Motor neuron (in vitro differentiated cells): ENCODE measurements around the gene PPP1R1B. TPM values are rescaled to one million over a fixed set of nuclear protein-coding genes. Genes with fewer than 3 reads are reported as not detected.

ENCODE experiments used
- ATAC-seq, 8 experiments: fragments of 200-7000 bp; cut with Tn5 transposase; replicated peaks in 6 of 8; 2 replicates each; pipeline ENCODE4 v1.8.0; 2021; ENCODE audit warnings: mild to moderate bottlenecking in 8 of 8, moderate library complexity in 8 of 8
- H3K27ac ChIP-seq, 2 donors: fragments of 250-450 bp; sonication (Bioruptor Pico); 2 replicates each; pipeline ENCODE4 v1.9.0; 2021; ENCODE audit warnings: antibody characterized with exemption in 2 of 2, mild to moderate bottlenecking in 2 of 2, moderate library complexity in 1 of 2
- H3K4me1 ChIP-seq, 2 donors: fragments of 250-450 bp; sonication (Bioruptor Pico); replicated peaks in 1 of 2; 2 replicates each; pipeline ENCODE4 v1.6.1; 2021; ENCODE audit warnings: antibody characterized with exemption in 2 of 2, mild to moderate bottlenecking in 2 of 2, moderate library complexity in 1 of 2
- H3K4me3 ChIP-seq, 5 donors: fragments of 250-450 bp; sonication (Bioruptor Pico); 2 replicates each; pipeline ENCODE4 v1.9.0; 2021; ENCODE audit warnings: antibody characterized with exemption in 5 of 5, mild to moderate bottlenecking in 5 of 5, moderate library complexity in 4 of 5
- WGBS, 10 experiments: fragments of 450-650 bp; shearing (Covaris generic); methylation state at CpG; one replicate each; pipeline ENCODE4 v1.0.0; 2022; 5-methylcytosine and 5-hydroxymethylcytosine counted together
- in situ Hi-C, 9 experiments: fragments of 400-800 bp; cut with MboI; loops; one replicate each; pipeline ENCODE4 v1.15.0; 2021; ENCODE audit warnings: low sequenced_read_pairs in 9 of 9, low pct_unique_long_range_greater_than_20kb in 2 of 9; ENCODE audit not compliant: unreplicated experiment in 9 of 9
- total RNA-seq, 8 experiments: library from RNA; unstranded; fragments of 300-600 nt; gene quantifications; 2 replicates each; pipeline versions ENCODE4 v1.2.3 to v1.2.4, GENCODE V29; 2022

PPP1R1B gene
- total RNA-seq, 8 experiments from 2014 or later = 0.38 to 7.8 (median 0.91) TPM

DNA sequence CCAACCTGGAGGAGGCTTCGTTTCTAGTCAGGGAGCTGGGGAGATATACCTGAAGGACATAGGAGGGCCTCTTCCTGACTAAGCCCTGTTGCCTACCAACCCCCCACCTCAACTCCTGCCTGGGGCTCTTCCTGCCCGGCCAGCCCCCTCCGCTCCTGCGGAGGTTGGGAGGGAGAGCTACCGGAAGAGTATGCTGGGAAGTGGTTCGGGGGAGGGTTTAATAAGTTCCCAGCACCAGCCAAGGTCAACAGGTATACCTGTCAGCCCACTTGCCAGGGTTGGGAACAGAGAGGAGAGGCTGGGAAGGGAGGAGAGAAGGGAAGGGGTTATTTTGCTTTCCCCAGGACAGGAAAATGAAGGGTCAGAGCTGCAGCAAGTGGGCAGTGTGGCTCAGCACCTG is 4.7 kb downstream of the PPP1R1B start:
- Histone ChIP-seq H3K4me1 (peaks cover 14 to 36% of the 10 kb centered on the region in 2 donors), H3K4me3 (no peak overlapping the region), H3K27ac (no peak overlapping the region)
- in situ Hi-C loops = no loop called here
- WGBS, 10 experiments = 0 to 35% (median 0%) methylated on average over 1 to 6 of the region's 6 CpGs; no CpG with 5 or more reads in 3 of the 10 experiments
- no peak for ATAC-seq

DNA sequence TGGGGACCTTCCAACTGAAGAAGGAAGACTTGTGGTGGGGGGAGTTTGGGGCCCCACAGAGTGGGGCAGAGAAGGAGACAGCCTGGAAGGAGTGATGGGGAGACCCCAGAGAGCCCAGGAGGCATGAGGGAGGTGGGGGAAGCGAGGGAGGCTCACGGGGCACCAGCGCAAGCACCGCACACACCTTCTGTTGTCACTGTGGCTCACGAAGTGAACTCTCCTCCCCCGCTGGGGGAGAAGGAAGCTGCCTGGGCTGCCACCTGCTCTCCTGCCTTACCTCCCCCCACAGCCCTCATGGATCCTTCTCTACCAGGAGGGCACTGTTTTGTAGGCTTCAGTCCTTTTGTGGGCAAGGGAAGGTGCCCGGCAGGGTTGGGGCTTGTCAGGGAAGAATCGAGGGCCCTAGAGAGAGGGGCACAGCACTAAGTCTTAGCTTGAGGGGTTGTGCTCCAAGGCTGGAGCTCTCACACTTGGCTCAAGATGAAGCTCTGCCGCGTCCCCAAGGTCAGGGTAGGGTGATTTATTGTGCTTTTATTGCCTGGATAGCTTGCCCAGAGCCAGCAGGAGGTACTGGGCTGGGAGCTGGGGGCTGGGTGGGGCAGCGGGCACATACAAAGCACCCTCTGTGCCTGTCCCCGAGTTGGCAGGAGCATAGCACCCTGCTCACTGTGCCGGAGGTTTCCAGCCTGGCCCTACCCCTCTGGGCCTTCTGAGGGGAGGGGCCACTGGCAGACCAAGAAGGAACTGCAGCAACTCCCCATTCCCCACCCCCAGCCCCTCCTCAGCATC is 5.6 kb downstream of the PPP1R1B start:
- H3K4me3 ChIP-seq = no peak overlapping the region
- no peak overlapping the region for H3K27ac ChIP-seq
- peaks cover 16 to 31% of the 10 kb centered on the region in 2 donors for H3K4me1 ChIP-seq
- WGBS, 10 experiments = 32 to 100% methylated on average over 1 to 3 of the region's 13 CpGs; no CpG with 5 or more reads in 8 of the 10 experiments
- no peak for ATAC-seq
- in situ Hi-C loops = no loop called here

DNA sequence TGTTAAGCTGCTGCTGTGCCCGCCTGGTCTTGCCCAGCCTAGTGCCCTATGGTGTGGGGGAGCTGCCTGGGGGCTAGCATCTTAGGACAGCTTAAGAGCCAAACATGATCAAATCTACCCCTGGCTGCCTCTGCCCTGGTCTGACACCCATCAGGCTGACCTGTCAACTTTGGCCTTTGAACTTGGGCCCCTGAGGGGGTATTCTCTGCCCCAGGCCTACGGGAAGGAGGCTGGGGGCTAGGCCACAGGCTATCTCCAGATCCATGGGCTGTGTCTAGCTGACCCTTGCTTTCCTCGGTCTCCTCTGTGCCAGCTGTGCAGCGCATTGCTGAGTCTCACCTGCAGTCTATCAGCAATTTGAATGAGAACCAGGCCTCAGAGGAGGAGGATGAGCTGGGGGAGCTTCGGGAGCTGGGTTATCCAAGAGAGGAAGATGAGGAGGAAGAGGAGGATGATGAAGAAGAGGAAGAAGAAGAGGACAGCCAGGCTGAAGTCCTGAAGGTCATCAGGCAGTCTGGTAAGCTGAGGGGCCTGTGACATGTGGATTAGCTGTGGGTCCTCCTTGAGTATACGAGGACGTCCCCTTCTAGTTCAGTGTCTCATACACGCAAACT is 6.9 kb downstream of the PPP1R1B start:
- H3K4me1 ChIP-seq = peaks cover 24 to 33% of the 10 kb centered on the region in 2 donors
- 61 to 100% (median 83%) methylated on average over 1 to 5 of the region's 8 CpGs; no CpG with 5 or more reads in 5 of the 10 experiments for WGBS, 10 experiments
- ATAC-seq = no peak
- in situ Hi-C loops = no loop called here
- H3K27ac ChIP-seq = no peak overlapping the region
- no peak overlapping the region for H3K4me3 ChIP-seq

DNA sequence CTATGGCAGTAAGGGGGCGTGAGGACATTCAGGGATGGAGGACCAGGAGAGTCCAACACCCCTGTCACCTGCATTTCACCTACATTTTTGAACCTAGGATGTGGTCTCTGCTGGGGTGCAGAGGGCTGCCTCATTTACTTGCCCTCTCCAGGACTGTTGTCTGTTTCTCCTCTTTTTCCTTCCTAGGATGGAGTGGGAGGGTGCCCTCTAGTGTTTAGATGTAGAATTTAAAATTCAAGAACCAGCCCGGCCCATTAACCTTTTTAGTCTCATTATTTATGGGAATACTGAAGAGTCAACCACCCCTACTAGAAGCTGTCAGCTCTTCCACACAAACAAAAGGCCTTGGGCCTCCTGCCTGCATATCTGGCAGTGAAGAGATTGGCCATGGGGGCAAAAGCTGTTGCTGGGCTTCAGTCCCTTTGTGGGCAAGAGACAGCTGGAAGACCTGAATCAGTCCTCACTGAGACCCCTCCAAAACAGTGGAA is 7.7 kb downstream of the PPP1R1B start:
- in situ Hi-C loops = no loop called here
- Histone ChIP-seq H3K27ac (no peak overlapping the region), H3K4me1 (peaks cover 26 to 33% of the 10 kb centered on the region in 2 donors), H3K4me3 (no peak overlapping the region)
- ATAC-seq = peak in 2 of 8 experiments; percentile 4 to 21
- 0 to 100% (median 80%) methylated on average over 1 of the region's 2 CpGs; no CpG with 5 or more reads in 7 of the 10 experiments for WGBS, 10 experiments

DNA sequence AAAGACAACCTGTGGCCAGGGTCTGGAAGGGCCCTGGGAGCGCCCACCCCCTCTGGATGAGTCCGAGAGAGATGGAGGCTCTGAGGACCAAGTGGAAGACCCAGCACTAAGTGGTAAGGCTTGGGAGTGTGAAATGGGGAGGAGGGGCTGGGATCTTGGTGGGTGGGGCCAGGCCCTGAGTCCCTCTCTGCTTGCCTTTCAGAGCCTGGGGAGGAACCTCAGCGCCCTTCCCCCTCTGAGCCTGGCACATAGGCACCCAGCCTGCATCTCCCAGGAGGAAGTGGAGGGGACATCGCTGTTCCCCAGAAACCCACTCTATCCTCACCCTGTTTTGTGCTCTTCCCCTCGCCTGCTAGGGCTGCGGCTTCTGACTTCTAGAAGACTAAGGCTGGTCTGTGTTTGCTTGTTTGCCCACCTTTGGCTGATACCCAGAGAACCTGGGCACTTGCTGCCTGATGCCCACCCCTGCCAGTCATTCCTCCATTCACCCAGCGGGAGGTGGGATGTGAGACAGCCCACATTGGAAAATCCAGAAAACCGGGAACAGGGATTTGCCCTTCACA is 8.9 kb downstream of the PPP1R1B start:
- no peak for ATAC-seq
- peaks cover 30 to 33% of the 10 kb centered on the region in 2 donors for H3K4me1 ChIP-seq

DNA sequence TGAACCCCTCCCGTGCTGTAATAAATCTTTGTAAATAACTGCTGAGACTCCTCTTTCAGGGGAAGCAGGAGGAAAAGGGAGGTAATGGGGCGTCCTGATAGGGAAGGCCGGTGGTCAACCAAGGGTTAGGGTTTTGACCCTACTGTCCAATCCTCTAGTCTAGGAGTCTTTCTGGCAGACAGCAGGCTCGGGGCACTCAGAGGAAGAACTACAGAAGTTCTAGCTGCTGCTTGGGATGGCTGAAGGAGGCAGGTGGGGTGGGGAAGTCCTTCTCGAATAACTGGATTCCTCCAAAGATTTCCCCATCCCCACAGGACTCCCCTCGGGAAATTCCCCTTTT is 9.8 kb downstream of the PPP1R1B start:
- Histone ChIP-seq H3K4me3 (peak overlapping the region; percentile 75 to 91 (median 76)), H3K27ac (peak overlapping the region; percentile 86 to 95), H3K4me1 (peaks cover 30 to 33% of the 10 kb centered on the region in 2 donors)
- in situ Hi-C loops = no loop called here
- 0 to 40% (median 0%) methylated on average over 1 to 2 of the region's 6 CpGs; no CpG with 5 or more reads in 6 of the 10 experiments for WGBS, 10 experiments
- ATAC-seq = peak in 3 of 8 experiments; percentile 3 to 6 (median 4)

More for the DNA sequence above, 8.9 kb downstream of the PPP1R1B start:
- in situ Hi-C loops = no loop called here
- Histone ChIP-seq H3K27ac (no peak overlapping the region), H3K4me3 (no peak overlapping the region)
- 50 to 100% (median 92%) methylated on average over 1 to 5 of the region's 8 CpGs; no CpG with 5 or more reads in 4 of the 10 experiments for WGBS, 10 experiments

DNA sequence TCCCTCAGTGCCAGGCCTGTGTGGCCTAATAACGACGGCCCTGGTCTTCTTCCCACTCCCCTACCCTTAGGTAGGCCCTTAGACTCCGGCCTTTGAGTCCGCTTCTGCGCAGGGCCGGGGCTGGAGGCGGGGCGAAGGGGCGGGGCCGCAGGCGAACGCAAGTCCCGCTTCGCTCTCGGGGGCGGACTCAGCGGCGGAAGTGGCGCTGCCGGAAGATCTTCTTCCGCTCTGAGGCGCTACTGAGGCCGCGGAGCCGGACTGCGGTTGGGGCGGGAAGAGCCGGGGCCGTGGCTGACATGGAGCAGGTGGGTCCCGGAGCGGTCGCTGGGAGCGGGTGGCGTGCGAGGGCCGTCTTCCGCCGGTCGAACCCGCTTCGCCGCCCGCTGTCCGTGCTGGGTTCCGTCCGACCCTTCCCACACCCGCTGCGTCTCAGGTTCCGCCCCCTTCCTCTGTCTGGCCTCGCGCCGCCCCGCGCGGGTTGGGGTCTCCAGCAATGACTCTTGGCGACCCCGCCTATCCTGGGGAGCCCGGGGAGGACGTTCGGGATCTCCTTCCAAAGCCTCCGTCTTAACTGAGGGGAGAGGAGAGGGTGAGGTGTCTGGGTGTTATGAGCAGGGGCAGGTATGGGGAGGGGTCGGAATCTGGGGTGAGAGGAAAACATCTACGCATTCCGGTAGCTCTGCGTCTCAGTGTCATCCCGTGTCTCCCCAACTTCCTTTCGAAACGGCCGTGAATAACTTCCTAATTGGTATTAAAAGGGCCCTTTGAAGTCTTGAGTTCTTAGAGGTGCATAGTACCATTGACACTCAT is 10.4 kb downstream of the PPP1R1B start, which contains the start of gene STARD3:
TSS of gene STARD3 (plus strand) at position 218 of the 810 bp plus-strand sequence. CDS start 16,388 bp downstream, outside the sequence.
- peaks cover 30 to 31% of the 10 kb centered on the region in 2 donors for H3K4me1 ChIP-seq
- 0% methylated on average over 6 to 7 of the region's 69 CpGs; no CpG with 5 or more reads in 8 of the 10 experiments for WGBS, 10 experiments
- H3K4me3 ChIP-seq = peak within 1 kb of the TSS; percentile 75 to 91 (median 76)
- in situ Hi-C loops = no loop called here
- ATAC-seq = peak; percentile 85 to 95 (median 94)
- peak within 1 kb of the TSS; percentile 86 to 95 for H3K27ac ChIP-seq

DNA sequence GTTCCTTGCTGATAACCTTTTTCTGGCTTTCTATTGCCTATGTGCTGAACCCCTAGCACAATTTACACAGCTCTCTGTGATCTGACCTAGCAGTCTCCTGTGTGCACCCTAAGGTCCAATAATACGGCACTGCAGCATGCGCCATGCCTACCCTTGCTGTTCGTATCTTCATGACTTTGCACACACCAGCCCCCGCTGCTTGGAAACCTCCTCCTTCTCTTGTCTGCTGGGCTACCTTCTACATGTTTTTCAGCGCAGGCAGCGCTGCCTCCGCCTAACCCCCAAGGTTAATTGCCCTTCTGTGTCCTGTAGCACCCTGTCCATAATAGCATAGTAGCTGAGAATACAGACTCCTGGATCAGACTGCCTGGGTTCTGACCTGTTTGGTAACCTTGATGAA is 11.6 kb downstream of the PPP1R1B start:
- H3K4me3 ChIP-seq = peak overlapping the region; percentile 75 to 91 (median 76)
- in situ Hi-C loops = no loop called here
- WGBS, 10 experiments = 73 to 100% (median 91%) methylated on average over 1 to 7 of the region's 7 CpGs; no CpG with 5 or more reads in 4 of the 10 experiments
- no peak overlapping the region for H3K27ac ChIP-seq
- ATAC-seq = no peak
- H3K4me1 ChIP-seq = peaks cover 23 to 24% of the 10 kb centered on the region in 2 donors

DNA sequence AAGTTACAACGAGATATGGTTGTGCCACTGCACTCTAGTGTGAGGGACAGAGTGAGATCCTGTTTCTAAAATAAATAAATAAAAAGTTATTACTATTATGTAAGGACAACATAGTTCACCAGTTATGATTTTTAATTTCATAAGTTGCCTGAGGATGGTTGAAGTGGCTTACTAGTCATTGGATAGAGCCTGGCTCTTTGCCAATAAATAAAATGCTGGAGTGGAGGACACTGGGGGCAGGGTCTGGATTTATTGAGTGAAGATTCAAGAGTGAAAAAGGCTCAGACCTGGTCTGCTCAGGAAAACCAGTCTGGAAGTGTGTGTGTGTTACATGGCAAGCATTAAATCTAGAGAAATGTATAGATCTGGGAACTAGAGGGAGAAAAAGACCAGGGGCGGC is 12.3 kb downstream of the PPP1R1B start:
- 60 to 100% (median 85%) methylated on average over 1 to 2 of the region's 2 CpGs; no CpG with 5 or more reads in 3 of the 10 experiments for WGBS, 10 experiments
- Histone ChIP-seq H3K4me1 (peaks cover 23 to 24% of the 10 kb centered on the region in 2 donors), H3K27ac (no peak overlapping the region), H3K4me3 (no peak overlapping the region)
- ATAC-seq = no peak
- in situ Hi-C loops = no loop called here

DNA sequence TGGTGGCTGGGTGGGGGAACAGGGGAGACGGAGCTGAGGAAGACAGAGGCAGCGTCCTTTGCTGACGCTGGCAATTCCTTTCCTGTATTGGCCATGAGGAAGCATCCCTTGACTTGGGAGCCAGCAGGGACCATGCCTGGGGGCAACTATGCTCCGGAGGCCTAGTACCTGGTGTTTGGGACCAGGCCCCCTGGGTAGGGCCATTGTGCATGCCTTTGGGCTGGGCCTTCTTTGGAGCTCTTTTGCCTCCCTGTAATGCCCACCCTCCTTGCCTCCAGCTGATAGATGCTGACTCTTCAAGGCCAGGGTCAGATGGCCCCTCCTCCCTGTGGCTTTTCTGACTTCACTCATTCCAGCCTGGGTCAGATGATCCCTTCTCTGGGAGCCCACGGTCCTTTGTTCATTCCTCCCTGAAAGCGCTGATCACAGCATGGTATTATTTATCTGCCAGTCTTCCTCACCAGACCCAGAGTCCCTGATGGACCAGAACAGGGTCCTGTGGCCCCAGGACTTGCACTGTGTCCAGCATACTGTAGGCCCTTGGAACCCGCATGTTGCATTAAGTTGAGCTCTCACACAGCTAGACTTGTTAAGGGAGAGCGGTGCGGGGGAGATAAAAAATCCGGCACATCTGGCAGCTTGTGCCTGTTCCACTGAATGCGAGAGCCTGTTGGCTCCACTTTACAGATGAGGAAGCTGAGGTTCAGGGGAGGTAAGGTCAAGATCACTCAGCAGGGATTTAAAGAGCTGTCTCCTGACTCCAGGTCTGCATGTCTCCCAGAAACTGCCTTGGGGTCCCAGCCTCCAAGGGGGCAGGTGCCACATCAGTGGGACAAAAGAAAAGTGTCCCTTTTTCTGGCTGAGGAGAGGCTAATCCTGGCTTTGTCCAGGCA is 13.1 kb downstream of the PPP1R1B start:
- Histone ChIP-seq H3K4me3 (no peak overlapping the region), H3K4me1 (peaks cover 20 to 21% of the 10 kb centered on the region in 2 donors), H3K27ac (no peak overlapping the region)
- in situ Hi-C loops = no loop called here
- ATAC-seq = no peak
- 73 to 100% (median 90%) methylated on average over 2 to 4 of the region's 11 CpGs; no CpG with 5 or more reads in 4 of the 10 experiments for WGBS, 10 experiments

DNA sequence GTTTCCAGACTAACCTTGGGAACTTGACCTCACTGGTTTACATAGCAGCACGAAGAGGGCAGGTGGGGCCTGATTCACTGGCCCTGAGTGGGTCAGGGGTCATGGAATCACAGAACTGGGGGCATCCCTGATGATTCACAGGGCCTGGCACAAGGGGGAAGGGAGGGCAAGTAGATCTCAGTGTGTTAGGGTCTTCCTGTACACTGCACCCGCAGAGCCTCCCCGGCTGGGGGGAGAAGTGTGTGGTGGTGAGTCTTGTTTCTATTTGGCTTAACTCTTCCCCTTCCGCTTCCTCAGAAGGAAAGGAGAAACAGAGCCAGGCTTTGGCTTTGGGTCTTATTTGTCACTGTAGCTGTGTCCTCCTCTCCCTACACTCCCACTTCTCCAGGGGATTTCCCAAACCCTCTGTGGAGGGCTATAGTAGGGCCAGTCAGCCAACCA is 13.9 kb downstream of the PPP1R1B start:
- no peak for ATAC-seq
- in situ Hi-C loops = no loop called here
- Histone ChIP-seq H3K27ac (no peak overlapping the region), H3K4me1 (peaks cover 21 to 22% of the 10 kb centered on the region in 2 donors), H3K4me3 (no peak overlapping the region)
- WGBS, 10 experiments = 0 to 100% (median 70%) methylated on average over 1 to 2 of the region's 4 CpGs; no CpG with 5 or more reads in 7 of the 10 experiments
